Dermis microvascular lymphatic vessel endothelial cell (primary cell): ENCODE results near the gene SNTN. TPM values are rescaled to one million over a fixed set of nuclear protein-coding genes. Genes with fewer than 3 reads are reported as not detected.

Experiments used
- DNase-seq, 2 donors: peaks; one replicate each; pipeline versions ENCODE4 v3.0.0 to v3.0.0-alpha.2; 2010; ENCODE audit warnings: low read depth in 2 of 2
- total RNA-seq: library from RNA; depleted of rRNA; stranded (reverse); fragments of >200 nt; gene quantifications from 2 replicates; pipeline ENCODE4 v1.2.1, GENCODE V29; 2014

SNTN gene
- total RNA-seq, 1 donor from 2014 or later, result not detected

DNA sequence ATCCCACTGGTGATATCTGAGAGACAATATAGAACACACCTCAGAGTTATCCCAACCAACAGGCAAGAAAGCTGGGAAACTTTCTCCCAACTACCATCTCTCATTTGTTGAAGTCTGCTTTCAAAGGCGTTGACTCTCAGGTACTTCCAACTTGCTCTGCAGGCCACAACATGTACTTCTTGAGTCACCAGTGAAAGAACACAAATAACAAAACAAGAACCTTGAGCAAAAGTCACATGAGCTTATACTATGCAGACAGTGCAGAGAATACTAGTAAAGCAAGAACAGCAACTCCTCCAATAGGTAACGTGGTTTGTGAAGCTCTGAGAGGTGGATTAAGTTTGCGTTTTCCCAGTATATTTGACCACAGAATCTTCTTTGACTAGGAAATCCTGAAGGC lies 20.6 kb downstream of the SNTN start:
- DNase-seq, result no peak

DNA sequence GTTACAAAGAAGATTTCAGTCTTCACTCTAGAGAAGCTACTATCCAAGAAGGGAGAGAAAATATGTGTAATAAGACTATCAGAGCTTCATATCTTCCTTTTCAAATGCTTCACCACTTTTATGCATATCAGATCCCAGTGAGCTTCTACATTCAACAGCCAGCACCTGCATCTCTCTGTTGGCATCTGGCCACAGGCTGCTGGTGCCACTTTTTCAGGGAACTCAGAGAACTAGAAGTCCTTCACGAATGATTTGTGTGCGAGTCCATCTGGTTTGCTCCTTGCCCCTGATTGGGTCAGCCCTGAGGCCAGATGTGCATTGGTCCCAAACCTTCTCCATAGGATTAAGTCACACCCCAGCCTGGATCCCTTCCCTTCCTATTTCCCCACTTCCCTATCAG lies 22.1 kb downstream of the SNTN start:
- DNase-seq, result no peak

GRCh38 chr3:63679186-63679585 lies 26.7 kb downstream of the SNTN start:
- DNase-seq, result no peak

DNA sequence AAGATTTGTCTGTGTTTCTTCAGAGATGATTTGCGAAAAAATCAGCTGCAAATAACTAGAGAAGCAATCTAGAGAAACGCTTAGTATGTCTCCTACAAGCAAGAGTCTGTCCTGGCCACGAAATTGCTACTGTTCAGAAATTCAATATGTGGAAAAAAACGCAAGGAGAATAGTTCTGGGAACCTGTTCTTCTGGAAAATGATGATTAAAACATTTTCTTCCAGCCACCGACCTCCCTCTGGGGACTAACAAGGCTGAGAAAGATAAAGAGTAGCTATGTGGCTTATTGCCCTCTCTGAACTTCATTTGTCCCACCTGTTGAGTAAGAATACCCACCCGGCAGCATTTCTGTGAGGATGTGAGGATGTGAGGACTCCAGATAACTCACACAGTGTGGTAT lies 31.6 kb downstream of the SNTN start:
- DNase-seq, result no peak

DNA sequence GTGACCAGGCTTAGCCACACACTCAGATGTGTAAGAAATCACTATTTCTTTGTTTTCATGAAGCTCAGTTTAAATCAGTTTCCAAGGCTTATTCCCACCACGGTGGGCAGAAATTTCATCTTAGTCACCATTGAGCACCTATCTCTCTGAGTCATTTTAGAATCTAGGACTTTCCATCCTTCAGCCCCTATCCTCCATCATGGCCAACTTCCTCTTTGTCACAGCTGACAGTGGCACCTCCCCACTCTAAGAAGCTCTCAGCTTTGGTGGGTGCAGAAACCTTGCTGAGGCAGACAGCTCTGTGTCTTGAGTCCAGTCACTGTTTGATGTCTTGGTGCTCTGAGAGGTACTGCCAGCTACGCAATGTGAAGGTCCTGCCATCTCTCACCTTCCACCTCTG lies 32.9 kb downstream of the SNTN start:
- DNase-seq, result no peak

DNA sequence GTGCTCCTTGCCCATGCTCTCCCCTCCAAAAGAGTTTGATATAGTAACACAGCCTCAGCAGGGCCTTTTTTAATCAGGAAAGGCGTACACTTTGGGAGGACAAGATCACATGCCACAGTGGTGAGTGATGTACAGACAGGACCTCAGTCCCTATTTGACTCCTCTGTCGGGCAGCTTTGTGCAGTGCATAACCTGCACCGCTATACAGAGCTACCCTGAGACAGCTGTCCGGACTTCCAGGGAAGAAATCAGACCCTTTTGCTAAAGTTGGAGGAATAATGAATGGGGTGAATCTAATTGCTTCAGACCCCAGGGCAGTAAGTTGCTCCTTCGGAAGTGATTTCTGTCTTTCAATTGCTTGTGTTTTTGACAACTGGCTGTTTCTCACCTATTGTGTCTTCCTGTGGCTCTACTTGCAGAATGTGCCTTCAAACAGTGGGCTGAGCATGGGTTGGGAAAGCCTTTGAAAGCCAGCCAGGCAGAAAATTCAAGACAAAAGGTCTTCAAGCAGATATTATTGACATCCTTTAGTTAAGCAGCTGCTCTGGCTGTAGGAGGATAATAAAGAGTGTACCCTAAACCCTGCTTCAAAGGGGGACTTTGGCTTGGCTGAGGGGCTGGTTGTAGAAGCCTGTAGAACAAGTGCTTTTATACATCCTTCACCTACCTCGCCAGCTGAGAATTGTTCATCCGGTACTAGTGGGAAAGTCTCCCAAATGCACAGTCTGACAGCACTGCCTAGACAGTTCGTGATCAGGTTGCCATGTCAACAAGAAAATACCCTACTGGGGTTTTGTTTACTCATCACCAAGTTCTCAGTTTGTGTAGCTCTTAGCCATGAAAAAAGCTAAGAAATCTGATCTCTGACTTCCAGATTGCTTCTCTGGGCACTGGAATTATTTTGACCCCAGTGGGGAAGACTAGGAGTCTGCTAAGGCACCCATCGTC lies 35.1 kb downstream of the SNTN start:
- DNase-seq, result no peak

- DNase-seq, result no peak
Observed at GRCh38 chr3:63689285-63689684, 36.8 kb downstream of the SNTN start.

- DNase-seq, result no peak
Observed at GRCh38 chr3:63693351-63693750, 40.9 kb downstream of the SNTN start.

DNA sequence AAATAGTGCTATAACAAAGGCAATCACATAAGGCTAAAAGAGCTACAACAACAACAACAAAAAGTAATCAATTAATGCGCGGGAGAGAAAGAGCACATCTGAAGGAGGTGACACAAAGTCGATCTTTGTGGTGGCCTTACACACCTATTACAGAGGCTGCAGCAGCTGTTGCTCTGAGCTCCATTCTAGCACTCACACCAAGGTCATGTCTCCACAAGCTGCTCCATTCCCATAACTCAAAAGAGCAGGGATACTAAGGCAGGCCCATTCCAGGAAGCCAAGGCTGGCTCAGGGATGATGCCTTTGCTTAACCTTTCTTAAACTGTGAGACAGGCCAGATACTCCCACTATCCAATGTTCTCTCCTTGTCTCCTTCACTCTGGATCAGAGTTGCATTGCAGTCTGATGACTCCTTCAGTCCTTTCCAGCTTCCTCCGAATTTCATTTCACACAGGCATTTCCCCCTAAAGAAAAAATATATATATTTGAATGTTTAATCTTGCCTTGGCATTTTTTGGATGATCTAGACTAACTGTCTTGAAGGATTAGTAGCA lies 52.7 kb downstream of the SNTN start:
- DNase-seq, result no peak

GRCh38 chr3:63706321-63707085 lies 54.0 kb downstream of the SNTN start:
- DNase-seq, result no peak

DNA sequence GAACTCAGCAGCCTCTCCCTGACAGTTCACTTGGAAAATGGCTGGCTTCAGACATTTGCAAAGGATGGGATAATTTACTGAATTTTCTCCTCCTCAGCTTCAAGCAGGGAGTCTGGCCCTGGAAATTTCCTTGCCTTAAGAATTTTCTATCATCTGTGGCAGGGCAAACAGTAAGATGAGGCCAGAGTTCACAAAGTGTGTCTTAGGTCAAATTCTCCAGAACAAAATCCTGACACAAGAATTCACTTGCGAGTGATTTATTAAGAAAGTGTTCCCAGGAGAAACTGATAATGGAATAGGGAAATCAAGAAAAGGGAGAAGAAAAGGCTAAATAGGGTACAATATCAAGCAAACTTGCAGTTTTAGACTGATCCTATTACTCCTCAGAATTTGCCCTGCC lies 55.3 kb downstream of the SNTN start:
- DNase-seq, result no peak

DNA sequence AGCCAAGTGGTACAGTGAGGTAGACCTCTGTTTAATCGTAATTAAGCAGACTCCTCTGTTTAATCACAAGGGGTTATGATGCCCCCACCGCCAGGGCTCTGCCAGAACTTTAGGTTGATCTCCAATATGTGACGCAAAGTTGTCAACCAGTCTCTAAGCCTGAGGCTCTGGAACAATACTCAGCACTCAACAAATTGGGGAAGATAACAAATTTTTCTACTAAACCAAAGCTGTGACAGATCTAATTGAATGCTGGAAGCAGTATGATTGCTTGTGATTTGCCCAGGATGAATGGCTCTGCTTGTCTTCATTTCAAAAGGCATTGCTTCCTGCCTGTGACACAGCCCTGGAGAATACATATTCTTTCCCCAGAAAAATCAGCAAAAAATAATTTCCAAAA lies 57.1 kb downstream of the SNTN start:
- DNase-seq, result no peak

Other genes starting within 250 kb of the SNTN start
- gene C3orf49, start 166.6 kb downstream of the SNTN start, total RNA-seq, result not detected in 2 replicates
- 27.9 and 44.0 TPM in 2 replicates for gene THOC7, start 211.1 kb downstream of the SNTN start, total RNA-seq
- 5.1 and 6.8 TPM in 2 replicates for gene ATXN7, start 211.2 kb downstream of the SNTN start, total RNA-seq